Thyroid gland (tissue), 4 donors: ENCODE measurements around the gene SLC29A4. TPM values are rescaled to one million over a fixed set of nuclear protein-coding genes. Genes with fewer than 3 reads are reported as not detected.

Experiments used
- DNase-seq, 2 donors: peaks; one replicate each; pipeline ENCODE4 v3.0.0-alpha.2; 2019
- H3K27ac ChIP-seq, 3 donors: fragments of 200-600 bp; sonication (generic); 1 replicate in 2 of 3; 2 replicates in 1 of 3; pipeline ENCODE4 v1.5.1; 2016 to 2019; ENCODE audit warnings: mild to moderate bottlenecking in 1 of 3, moderate library complexity in 1 of 3
- H3K27me3 ChIP-seq: fragments of 200-600 bp; sonication (generic); one replicate; pipeline ENCODE4 v1.5.1; 2019
- H3K36me3 ChIP-seq, 2 donors: fragments of 200-600 bp; sonication (generic); one replicate each; pipeline ENCODE4 v1.5.1; 2016 to 2019
- H3K4me1 ChIP-seq, 2 donors: fragments of 200-600 bp; sonication (generic); one replicate each; pipeline ENCODE4 v1.5.1; 2017 to 2019
- H3K4me3 ChIP-seq, 3 donors: fragments of 200-600 bp; sonication (generic); replicated peaks in 1 of 3; 1 replicate in 2 of 3; 2 replicates in 1 of 3; pipeline ENCODE4 v1.5.1; 2016; ENCODE audit warnings: mild to moderate bottlenecking in 1 of 3
- H3K9me3 ChIP-seq: fragments of 200-600 bp; sonication (generic); one replicate; pipeline ENCODE4 v1.5.1; 2017
- CTCF ChIP-seq, 6 experiments: fragments of 200-600 bp in 3 of 6; fragments of 450-650 bp in 3 of 6; sonication (generic) in 3 of 6; IDR thresholded peaks; one replicate each; pipeline ENCODE4 v1.5.1; 2016 to 2019; ENCODE audit warnings: antibody characterized with exemption in 6 of 6, mild to moderate bottlenecking in 2 of 6, inconsistent platforms in 1 of 6, moderate library complexity in 1 of 6
- POLR2A ChIP-seq, 2 donors: fragments of 450-650 bp; IDR thresholded peaks; one replicate each; pipeline ENCODE4 v1.6.1; 2017; ENCODE audit warnings: antibody characterized with exemption in 2 of 2, mild to moderate bottlenecking in 2 of 2, moderate library complexity in 1 of 2
- WGBS, 2 donors: methylation state at CpG; one replicate each; pipeline ENCODE4 v1.1.5; 2017; 5-methylcytosine and 5-hydroxymethylcytosine counted together
- intact Hi-C: fragments of 100-400 bp; cut with DNase I; formaldehyde crosslinking; loops from one replicate; pipeline ENCODE4 v1.15.1; 2023
- total RNA-seq, 4 donors: library from RNA; depleted of rRNA; stranded (reverse); fragments of >200 nt; gene quantifications; one replicate each; pipeline ENCODE4 v1.2.3, GENCODE V29; 2016

SLC29A4 gene
- total RNA-seq, 4 donors from 2014 or later, result 8.5 to 23.2 (median 14.4) TPM

GRCh38 chr7:5343884-5344283 lies 61.1 kb downstream of the SLC29A4 start:
- no peaks in the 10 kb centered on the region for H3K4me1 ChIP-seq
- H3K36me3 ChIP-seq, result peaks cover 57 to 60% of the 10 kb centered on the region in 2 donors
- H3K27ac ChIP-seq, result no peak overlapping the region
- 93 to 96% methylated on average over 2 of the region's 2 CpGs for WGBS, 2 donors
- no peaks in the 10 kb centered on the region for H3K27me3 ChIP-seq
- DNase-seq, result no peak
- H3K9me3 ChIP-seq, result no peaks in the 10 kb centered on the region
- intact Hi-C loops, result no loop called here
- H3K4me3 ChIP-seq, result no peak overlapping the region
- TF ChIP-seq CTCF (IDR thresholded peaks at IDR 0.05), result no peak
- no peak for TF ChIP-seq POLR2A (IDR thresholded peaks at IDR 0.05)

DNA sequence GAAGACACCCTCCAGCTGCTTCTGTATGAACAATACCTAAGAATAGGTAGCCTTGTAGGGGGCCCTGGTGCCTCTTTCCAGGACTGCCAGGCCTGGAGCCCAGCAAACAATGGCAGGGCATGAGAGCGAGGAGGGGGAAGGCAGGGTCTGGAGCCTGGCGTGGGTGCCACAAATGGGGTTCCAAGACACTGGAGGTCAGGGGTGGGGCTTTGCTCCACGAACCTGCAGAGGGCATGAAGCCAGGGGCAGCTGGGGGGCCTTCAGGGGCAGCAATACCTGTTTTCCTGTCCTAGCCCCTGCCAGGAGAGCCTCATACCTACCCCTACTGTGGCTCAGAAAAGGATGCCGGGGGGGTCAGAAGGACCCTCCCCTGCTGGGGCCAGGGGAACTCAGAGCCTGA lies 61.6 kb downstream of the SLC29A4 start:
- Histone ChIP-seq H3K9me3 (no peaks in the 10 kb centered on the region), H3K4me1 (no peaks in the 10 kb centered on the region), H3K27me3 (no peaks in the 10 kb centered on the region), H3K36me3 (peaks cover 56 to 57% of the 10 kb centered on the region in 2 donors), H3K4me3 (no peak overlapping the region), H3K27ac (no peak overlapping the region)
- WGBS, 2 donors, result 90 to 100% methylated on average over 2 to 4 of the region's 4 CpGs
- TF ChIP-seq POLR2A (IDR thresholded peaks at IDR 0.05) (no peak), CTCF (IDR thresholded peaks at IDR 0.05) (no peak)
- no peak for DNase-seq
- intact Hi-C loops, result no loop called here

DNA sequence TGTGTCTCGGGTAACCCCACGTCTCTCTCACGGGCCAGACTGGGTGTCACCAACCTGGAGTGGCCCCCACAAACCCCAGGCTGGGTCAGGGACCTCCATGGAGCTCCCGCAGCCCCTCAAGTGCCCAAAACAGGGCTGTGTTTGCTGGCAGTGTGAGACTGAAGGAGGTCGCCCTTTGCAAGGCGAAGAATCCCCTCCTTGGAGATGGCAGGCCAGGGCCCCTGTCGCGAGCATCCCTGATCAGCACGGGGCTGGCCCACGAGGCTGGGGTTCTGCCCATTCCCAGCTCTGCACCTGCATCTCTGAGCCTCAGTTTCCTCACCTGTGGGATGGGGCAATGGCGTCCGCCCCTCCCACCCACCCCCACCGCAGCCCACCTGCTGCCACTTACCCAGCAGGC lies 62.4 kb downstream of the SLC29A4 start:
- WGBS, 2 donors, result 96 to 100% methylated on average over 9 to 13 of the region's 13 CpGs
- Histone ChIP-seq H3K4me1 (no peaks in the 10 kb centered on the region), H3K9me3 (no peaks in the 10 kb centered on the region), H3K36me3 (peaks cover 49 to 53% of the 10 kb centered on the region in 2 donors), H3K4me3 (no peak overlapping the region), H3K27ac (no peak overlapping the region), H3K27me3 (no peaks in the 10 kb centered on the region)
- intact Hi-C loops, result no loop called here
- DNase-seq, result no peak
- TF ChIP-seq CTCF (IDR thresholded peaks at IDR 0.05) (no peak), POLR2A (IDR thresholded peaks at IDR 0.05) (no peak)

DNA sequence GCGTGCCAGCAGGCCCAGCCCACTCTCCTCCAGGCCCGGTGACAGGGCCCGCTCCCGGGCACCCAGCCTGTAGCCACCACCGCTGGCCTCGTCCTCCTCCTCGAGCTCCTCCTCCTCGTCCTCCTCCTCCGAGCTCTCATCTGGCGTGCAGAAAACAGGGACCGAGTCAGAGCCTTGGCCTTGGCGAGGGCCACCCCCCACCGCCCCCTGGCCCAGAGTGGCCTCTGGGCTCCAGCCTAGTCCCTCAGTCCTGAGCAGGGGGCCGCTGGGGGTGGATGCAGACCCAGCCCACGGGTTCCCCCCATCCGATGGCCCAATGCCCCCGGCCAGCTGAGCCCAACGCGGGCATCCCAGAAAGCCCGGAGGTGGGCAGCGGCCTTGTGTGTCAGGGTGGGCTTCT lies 62.9 kb downstream of the SLC29A4 start:
- H3K27ac ChIP-seq, result no peak overlapping the region

More for the DNA sequence above, 62.9 kb downstream of the SLC29A4 start:
- H3K9me3 ChIP-seq, result no peaks in the 10 kb centered on the region
- intact Hi-C loops, result no loop called here
- peaks cover 48 to 51% of the 10 kb centered on the region in 2 donors for H3K36me3 ChIP-seq
- WGBS, 2 donors, result 93 to 98% methylated on average over 20 of the region's 21 CpGs
- DNase-seq, result no peak
- H3K4me1 ChIP-seq, result no peaks in the 10 kb centered on the region
- H3K27me3 ChIP-seq, result no peaks in the 10 kb centered on the region
- TF ChIP-seq POLR2A (IDR thresholded peaks at IDR 0.05), result no peak
- TF ChIP-seq CTCF (IDR thresholded peaks at IDR 0.05), result no peak
- no peak overlapping the region for H3K4me3 ChIP-seq
